A549 (cell line): ENCODE results near the gene MRPL53.

ENCODE experiments used
- ESRRA ChIP-seq: fragments of 150-350 bp; IDR thresholded peaks from 2 replicates; pipeline ENCODE4 v1.6.1; 2014; ENCODE audit warnings: mild to moderate bottlenecking, low read length, borderline replicate concordance
- MAX ChIP-seq: IDR thresholded peaks from 2 replicates; pipeline ENCODE4 v1.6.1; 2012

GRCh38 chr2:74440378-74441169, 31.9 kb downstream of the MRPL53 start:
- TF ChIP-seq ESRRA (no peak), MAX (peak; percentile 70; the same call in 1 of the 2 replicates)
